Neural cell (in vitro differentiated cells): Measurements from ENCODE around the gene GPC3. TPM values are rescaled to one million over a fixed set of nuclear protein-coding genes. Genes with fewer than 3 reads are reported as not detected.

Experiments used
- H2AFZ ChIP-seq: fragments of 200-600, 300-800 bp; sonication (generic), shearing (Covaris generic); 2 replicates; pipeline ENCODE4 v1.6.0; 2014; ENCODE audit warnings: low read depth, mild to moderate bottlenecking, antibody characterized with exemption, low read length, moderate library complexity
- H3F3A ChIP-seq: fragments of 200-600 bp; shearing (Covaris generic); 2 replicates; pipeline ENCODE4 v1.6.1; 2016; ENCODE audit warnings: mild to moderate bottlenecking, moderate library complexity, mixed read lengths, antibody characterized with exemption, low read length; ENCODE audit not compliant: insufficient read depth, poor library complexity, severe bottlenecking
- H3K27ac ChIP-seq: fragments of 200-600, 300-800 bp; sonication (generic), shearing (Covaris generic); 2 replicates; pipeline ENCODE4 v1.5.1; 2014; ENCODE audit warnings: mild to moderate bottlenecking, low read length, moderate library complexity
- H3K27me3 ChIP-seq: fragments of 300-800, 200-600 bp; sonication (generic), shearing (Covaris generic); 2 replicates; pipeline ENCODE4 v1.6.0; 2014; ENCODE audit warnings: mild to moderate bottlenecking, low read depth, low read length, moderate library complexity; ENCODE audit not compliant: insufficient read depth
- H3K36me3 ChIP-seq: fragments of 300-800, 200-600 bp; sonication (generic), shearing (Covaris generic); 2 replicates; pipeline ENCODE4 v1.5.1; 2014; ENCODE audit warnings: mild to moderate bottlenecking, antibody characterized with exemption, low read length, moderate library complexity; ENCODE audit not compliant: insufficient read depth
- H3K4me2 ChIP-seq: fragments of 300-800, 200-600 bp; sonication (generic), shearing (Covaris generic); 2 replicates; pipeline ENCODE4 v1.6.0; 2014; ENCODE audit warnings: mild to moderate bottlenecking, low read length
- H3K4me3 ChIP-seq: fragments of 300-800, 200-600 bp; sonication (generic), shearing (Covaris generic); 2 replicates; pipeline ENCODE4 v1.5.1; 2014; ENCODE audit warnings: mild to moderate bottlenecking, low read length, moderate library complexity
- H3K79me2 ChIP-seq: fragments of 200-600 bp; shearing (Covaris generic); replicated peaks from 2 replicates; pipeline ENCODE4 v1.6.0; 2014; ENCODE audit warnings: mild to moderate bottlenecking, low read length, moderate library complexity; ENCODE audit not compliant: insufficient read depth
- H3K9ac ChIP-seq: fragments of 300-800, 200-600 bp; sonication (generic), shearing (Covaris generic); 2 replicates; pipeline ENCODE4 v1.6.1; 2016; ENCODE audit warnings: mild to moderate bottlenecking, low read length, mixed read lengths
- H3K9me2 ChIP-seq: fragments of 200-600 bp; shearing (Covaris generic); 2 replicates; pipeline ENCODE4 v1.6.1; 2016; ENCODE audit warnings: mild to moderate bottlenecking, low read length, mixed read lengths; ENCODE audit not compliant: insufficient read depth
- H3K9me3 ChIP-seq: fragments of 200-600, 300-800 bp; sonication (generic), shearing (Covaris generic); 2 replicates; pipeline ENCODE4 v1.6.1; 2016; ENCODE audit warnings: mild to moderate bottlenecking, mixed run types, low read length, moderate library complexity, mixed read lengths
- H4K20me1 ChIP-seq: fragments of 200-600 bp; shearing (Covaris generic); 2 replicates; pipeline ENCODE4 v1.6.1; 2016; ENCODE audit warnings: mild to moderate bottlenecking, mixed run types; ENCODE audit not compliant: insufficient read depth
- CTCF ChIP-seq: fragments of 450-650 bp; IDR thresholded peaks from 2 replicates; pipeline ENCODE4 v1.5.1; 2014; ENCODE audit warnings: antibody characterized with exemption, mild to moderate bottlenecking, moderate library complexity; ENCODE audit not compliant: poor library complexity, severe bottlenecking
- EP300 ChIP-seq: fragments of 450-650 bp; conservative IDR thresholded peaks from 2 replicates; pipeline ENCODE4 v1.6.1; 2014; ENCODE audit warnings: antibody characterized with exemption, mild to moderate bottlenecking, moderate library complexity; ENCODE audit not compliant: poor library complexity, severe bottlenecking
- EZH2 ChIP-seq: fragments of 200-600, 300-800 bp; shearing (Covaris generic), sonication (generic); IDR thresholded peaks from 2 replicates; pipeline ENCODE4 v1.6.1; 2014; ENCODE audit warnings: antibody characterized with exemption, low read length, borderline replicate concordance, mild to moderate bottlenecking; ENCODE audit not compliant: insufficient read depth, poor library complexity, severe bottlenecking
- MXI1 ChIP-seq: fragments of 450-650 bp; conservative IDR thresholded peaks from 2 replicates; pipeline ENCODE4 v1.6.1; 2014; ENCODE audit warnings: antibody characterized with exemption, mild to moderate bottlenecking; ENCODE audit not compliant: poor library complexity, severe bottlenecking
- POLR2AphosphoS5 ChIP-seq: IDR thresholded peaks from 2 replicates; pipeline ENCODE4 v1.6.1; 2012
- RAD21 ChIP-seq: fragments of 450-650 bp; conservative IDR thresholded peaks from 2 replicates; pipeline ENCODE4 v1.6.1; 2014; ENCODE audit warnings: antibody characterized with exemption, mild to moderate bottlenecking, moderate library complexity
- REST ChIP-seq: IDR thresholded peaks from 2 replicates; pipeline ENCODE4 v1.6.1; 2012; ENCODE audit warnings: borderline replicate concordance
- SMC3 ChIP-seq: fragments of 450-650 bp; conservative IDR thresholded peaks from 2 replicates; pipeline ENCODE4 v1.6.1; 2014; ENCODE audit warnings: antibody characterized with exemption, mild to moderate bottlenecking, moderate library complexity; ENCODE audit not compliant: poor library complexity
- TAF1 ChIP-seq: IDR thresholded peaks from 2 replicates; pipeline ENCODE4 v1.6.1; 2012; ENCODE audit warnings: low read depth
- polyA plus RNA-seq: library from polyadenylated mRNA; depleted of rRNA; stranded (reverse); fragments of >200 nt; gene quantifications from 2 replicates; pipeline ENCODE4 v1.2.3, GENCODE V29; 2014

The GPC3 gene
- polyA plus RNA-seq, 1 donor from 2014 or later: 2.1 TPM

DNA sequence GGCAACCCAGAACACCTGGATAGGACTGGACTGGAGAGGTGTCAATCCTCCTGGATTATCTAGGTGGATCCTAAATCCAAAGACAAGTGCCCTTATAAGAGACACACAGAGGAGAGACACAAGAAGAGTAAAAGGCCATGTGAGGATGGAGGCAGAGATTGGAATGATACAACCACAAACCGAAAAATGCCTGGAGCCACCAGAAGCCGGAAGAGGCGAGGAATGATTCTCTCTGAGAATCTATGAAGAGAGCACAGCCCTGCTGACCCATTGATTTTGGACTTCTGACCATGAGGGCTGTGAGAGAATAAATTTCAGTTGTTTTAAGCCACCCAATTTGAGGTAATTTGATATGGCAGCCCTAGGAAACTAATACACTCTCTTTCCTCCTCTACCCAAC, 20.1 kb downstream of the GPC3 start:
- Histone ChIP-seq H3K9me3 (no peaks in the 10 kb centered on the region), H3K9me2 (no peaks in the 10 kb centered on the region), H2AFZ (no peak overlapping the region), H3K79me2 (no peaks in the 10 kb centered on the region), H3K27ac (no peak overlapping the region), H3K4me3 (no peak overlapping the region), H3K27me3 (no peaks in the 10 kb centered on the region), H3F3A (no peaks in the 10 kb centered on the region), H3K36me3 (no peaks in the 10 kb centered on the region), H3K9ac (no peak overlapping the region), H4K20me1 (no peaks in the 10 kb centered on the region), H3K4me2 (no peak overlapping the region)
- TF ChIP-seq EP300: no peak
- TF ChIP-seq MXI1: no peak
- no peak for TF ChIP-seq POLR2AphosphoS5
- TF ChIP-seq TAF1: no peak
- no peak for TF ChIP-seq CTCF
- no peak for TF ChIP-seq REST
- no peak for TF ChIP-seq SMC3
- TF ChIP-seq EZH2: no peak
- no peak for TF ChIP-seq RAD21

GRCh38 chrX:133961046-133961445, 24.3 kb downstream of the GPC3 start:
- H3K9ac ChIP-seq: no peak overlapping the region
- H3K79me2 ChIP-seq: no peaks in the 10 kb centered on the region
- no peaks in the 10 kb centered on the region for H3K36me3 ChIP-seq
- no peak overlapping the region for H3K4me3 ChIP-seq
- no peaks in the 10 kb centered on the region for H3K27me3 ChIP-seq
- no peaks in the 10 kb centered on the region for H3K9me2 ChIP-seq
- no peak overlapping the region for H3K27ac ChIP-seq
- no peaks in the 10 kb centered on the region for H4K20me1 ChIP-seq
- no peak overlapping the region for H2AFZ ChIP-seq
- H3K4me2 ChIP-seq: no peak overlapping the region
- TF ChIP-seq CTCF: no peak
- TF ChIP-seq RAD21: no peak
- no peak for TF ChIP-seq REST
- TF ChIP-seq TAF1: no peak
- no peak for TF ChIP-seq SMC3
- TF ChIP-seq EP300: no peak
- no peak for TF ChIP-seq EZH2
- no peak for TF ChIP-seq POLR2AphosphoS5
- no peak for TF ChIP-seq MXI1
- no peaks in the 10 kb centered on the region for H3F3A ChIP-seq
- no peaks in the 10 kb centered on the region for H3K9me3 ChIP-seq
